IPS-15b (cell line): ENCODE results near the gene KRTAP4-11.

Source experiments
- H3K27me3 ChIP-seq: one replicate; pipeline ENCODE4 v1.6.1; 2013; ENCODE audit warnings: low read length; ENCODE audit not compliant: control insufficient read depth, insufficient read depth
- H3K36me3 ChIP-seq: one replicate; pipeline ENCODE4 v1.6.1; 2013; ENCODE audit warnings: low read length; ENCODE audit not compliant: control insufficient read depth, insufficient read depth
- H3K4me1 ChIP-seq: one replicate; pipeline ENCODE4 v1.6.1; 2013; ENCODE audit warnings: mild to moderate bottlenecking, low read length; ENCODE audit not compliant: control insufficient read depth, insufficient read depth
- H3K4me3 ChIP-seq: one replicate; pipeline ENCODE4 v1.5.1; 2013; ENCODE audit warnings: low read depth, low read length
- H3K9ac ChIP-seq: one replicate; pipeline ENCODE4 v1.6.1; 2013; ENCODE audit warnings: low read depth, mild to moderate bottlenecking, low read length
- H3K9me3 ChIP-seq: one replicate; pipeline ENCODE4 v1.6.1; 2013; ENCODE audit warnings: mild to moderate bottlenecking, low read length; ENCODE audit not compliant: control insufficient read depth, insufficient read depth

KRTAP4-11 gene

GRCh38 chr17:41071606-41072360, 46.4 kb downstream of the KRTAP4-11 start:
- Histone ChIP-seq H3K4me3 (no peak overlapping the region), H3K27me3 (no peaks in the 10 kb centered on the region), H3K9ac (no peak overlapping the region), H3K9me3 (no peaks in the 10 kb centered on the region), H3K4me1 (no peaks in the 10 kb centered on the region), H3K36me3 (no peaks in the 10 kb centered on the region)

- no peaks in the 10 kb centered on the region for H3K27me3 ChIP-seq
- no peaks in the 10 kb centered on the region for H3K4me1 ChIP-seq
- no peaks in the 10 kb centered on the region for H3K9me3 ChIP-seq
- no peak overlapping the region for H3K4me3 ChIP-seq
- no peaks in the 10 kb centered on the region for H3K36me3 ChIP-seq
- H3K9ac ChIP-seq, result no peak overlapping the region
Measured at GRCh38 chr17:41069031-41069430, 49.1 kb downstream of the KRTAP4-11 start.

GRCh38 chr17:41067281-41067680, 50.9 kb downstream of the KRTAP4-11 start:
- Histone ChIP-seq H3K9me3 (no peaks in the 10 kb centered on the region), H3K27me3 (no peaks in the 10 kb centered on the region), H3K4me3 (no peak overlapping the region), H3K4me1 (no peaks in the 10 kb centered on the region), H3K36me3 (no peaks in the 10 kb centered on the region), H3K9ac (no peak overlapping the region)
